Adrenal gland (tissue), 5 donors: ENCODE measurements around the gene STYXL2.

Experiments used
- CTCF ChIP-seq, 6 experiments: fragments of 450-650 bp in 4 of 6; fragments of 200-600 bp in 2 of 6; sonication (generic) in 1 of 6; IDR thresholded peaks; 1 replicate in 5 of 6; 2 replicates in 1 of 6; pipeline versions ENCODE4 v1.5.1 to v1.8.0; 2016 to 2021; ENCODE audit warnings: antibody characterized with exemption in 6 of 6, mild to moderate bottlenecking in 2 of 6, moderate library complexity in 1 of 6
- POLR2A ChIP-seq, 2 donors: fragments of 450-650 bp; IDR thresholded peaks; one replicate each; pipeline ENCODE4 v1.6.1; 2017; ENCODE audit warnings: antibody characterized with exemption in 2 of 2, mild to moderate bottlenecking in 2 of 2, moderate library complexity in 1 of 2
- donor health status: DM: no; HTN: no; CAD: no.

GRCh38 chr1:167130829-167131510 lies 37.1 kb downstream of the STYXL2 start:
- TF ChIP-seq CTCF (IDR thresholded peaks at IDR 0.05) (no peak), POLR2A (IDR thresholded peaks at IDR 0.05) (no peak)
